ENCODE results near the gene GPR35.

DNA sequence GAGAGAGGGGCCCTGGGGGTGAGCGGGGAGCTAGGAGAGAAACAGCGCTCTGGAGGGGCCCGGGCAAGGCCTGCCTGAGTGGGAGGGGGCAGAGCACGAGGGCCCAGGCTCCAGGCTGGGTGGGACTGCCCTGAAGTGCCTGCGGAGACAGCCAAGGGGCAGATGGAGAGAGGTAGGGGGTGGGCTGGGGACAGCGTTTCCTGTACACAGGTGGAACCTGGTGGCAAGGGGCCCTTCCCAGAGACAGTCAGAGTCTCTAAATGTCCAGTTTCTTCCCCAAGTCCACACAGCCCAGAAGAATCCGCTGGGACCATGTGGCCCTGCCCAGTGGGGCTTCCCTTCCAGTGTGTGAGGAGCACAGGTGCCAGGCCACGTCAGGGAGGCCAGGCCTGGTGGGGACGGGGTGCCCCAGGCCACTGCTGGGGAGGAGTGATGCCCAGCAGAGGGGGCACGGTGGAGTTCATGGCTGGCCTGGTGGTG is 1.7 kb upstream of the GPR35 start:
- TF ChIP-seq, protein P1, sequence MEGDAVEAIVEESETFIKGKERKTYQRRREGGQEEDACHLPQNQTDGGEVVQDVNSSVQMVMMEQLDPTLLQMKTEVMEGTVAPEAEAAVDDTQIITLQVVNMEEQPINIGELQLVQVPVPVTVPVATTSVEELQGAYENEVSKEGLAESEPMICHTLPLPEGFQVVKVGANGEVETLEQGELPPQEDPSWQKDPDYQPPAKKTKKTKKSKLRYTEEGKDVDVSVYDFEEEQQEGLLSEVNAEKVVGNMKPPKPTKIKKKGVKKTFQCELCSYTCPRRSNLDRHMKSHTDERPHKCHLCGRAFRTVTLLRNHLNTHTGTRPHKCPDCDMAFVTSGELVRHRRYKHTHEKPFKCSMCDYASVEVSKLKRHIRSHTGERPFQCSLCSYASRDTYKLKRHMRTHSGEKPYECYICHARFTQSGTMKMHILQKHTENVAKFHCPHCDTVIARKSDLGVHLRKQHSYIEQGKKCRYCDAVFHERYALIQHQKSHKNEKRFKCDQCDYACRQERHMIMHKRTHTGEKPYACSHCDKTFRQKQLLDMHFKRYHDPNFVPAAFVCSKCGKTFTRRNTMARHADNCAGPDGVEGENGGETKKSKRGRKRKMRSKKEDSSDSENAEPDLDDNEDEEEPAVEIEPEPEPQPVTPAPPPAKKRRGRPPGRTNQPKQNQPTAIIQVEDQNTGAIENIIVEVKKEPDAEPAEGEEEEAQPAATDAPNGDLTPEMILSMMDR (IDR thresholded peaks at IDR 0.05 in 4 of 5, conservative IDR thresholded peaks at IDR 0.05 in 1 of 5), result no peak
- TF ChIP-seq POLR2A (IDR thresholded peaks at IDR 0.05), result no peak

Data from gastrocnemius medialis (tissue), 4 donors.